GM13976 (cell line): ENCODE results near the gene PLA2G5.

ENCODE experiments used
- DNase-seq: peaks from one replicate; pipeline ENCODE4 v3.0.0; 2012; ENCODE audit warnings: low spot score
- CTCF ChIP-seq: IDR thresholded peaks from 2 replicates; pipeline ENCODE4 v1.5.1; 2012; ENCODE audit warnings: borderline replicate concordance, mild to moderate bottlenecking; ENCODE audit not compliant: insufficient read depth; ENCODE audit errors: extremely low read depth, missing control alignments, control extremely low read depth
- in situ Hi-C: fragments of 300-500 bp; cut with MboI; formaldehyde crosslinking; loops from one replicate; pipeline ENCODE4 v1.12.0; 2022; ENCODE audit warnings: low sequenced_read_pairs, mixed read lengths, inconsistent platforms; ENCODE audit not compliant: unreplicated experiment

Gene PLA2G5

GRCh38 chr1:20107351-20107750 is 37.4 kb downstream of the PLA2G5 start:
- DNase-seq, result no peak
- in situ Hi-C loops, result no loop called here
- TF ChIP-seq CTCF, result no peak

- TF ChIP-seq CTCF, result no peak
- in situ Hi-C loops, result no loop called here
- DNase-seq, result no peak
Measured at GRCh38 chr1:20107796-20108195, 37.8 kb downstream of the PLA2G5 start.

GRCh38 chr1:20108366-20109123 is 38.6 kb downstream of the PLA2G5 start:
- in situ Hi-C loops, result no loop called here
- TF ChIP-seq CTCF, result no peak

GRCh38 chr1:20109223-20109856 is 39.3 kb downstream of the PLA2G5 start:
- no peak for TF ChIP-seq CTCF
- no peak for DNase-seq
- in situ Hi-C loops, result no loop called here

More at GRCh38 chr1:20108366-20109123, 38.6 kb downstream of the PLA2G5 start:
- no peak for DNase-seq

GRCh38 chr1:20110679-20111078 is 40.7 kb downstream of the PLA2G5 start:
- in situ Hi-C loops, result no loop called here
- no peak for TF ChIP-seq CTCF
- DNase-seq, result no peak

GRCh38 chr1:20111452-20111851 is 41.5 kb downstream of the PLA2G5 start:
- in situ Hi-C loops, result no loop called here
- TF ChIP-seq CTCF, result no peak
- no peak for DNase-seq
